Fibroblast of skin of scalp (primary cell): ENCODE measurements around the gene RNF207.

Source experiments
- DNase-seq: peaks from one replicate; pipeline ENCODE4 v3.0.0-alpha.2; 2013

RNF207 gene

GRCh38 chr1:6234502-6235295 is 28.8 kb downstream of the RNF207 start:
- DNase-seq, result peak; percentile 27

GRCh38 chr1:6235296-6235677 is 29.4 kb downstream of the RNF207 start:
- no peak for DNase-seq

GRCh38 chr1:6237093-6237492 is 31.2 kb downstream of the RNF207 start:
- DNase-seq, result no peak

GRCh38 chr1:6239213-6239752 is 33.4 kb downstream of the RNF207 start:
- DNase-seq, result no peak

GRCh38 chr1:6239950-6240768 is 34.2 kb downstream of the RNF207 start:
- peak; percentile 47 for DNase-seq

- DNase-seq, result no peak
These were observed 35.4 kb downstream of the RNF207 start for GRCh38 chr1:6241107-6241886.

- DNase-seq, result no peak
These were observed 36.2 kb downstream of the RNF207 start for GRCh38 chr1:6241887-6242740.

GRCh38 chr1:6243053-6243834 is 37.3 kb downstream of the RNF207 start:
- DNase-seq, result no peak

GRCh38 chr1:6243993-6244392 is 38.1 kb downstream of the RNF207 start, which contains the start of gene HES3:
HES3 (plus strand) TSS chr1:6244179; CDS start chr1:6244366, 187 bp downstream.
- DNase-seq, result no peak

- no peak for DNase-seq
These were observed 38.6 kb downstream of the RNF207 start for GRCh38 chr1:6244401-6245049.

GRCh38 chr1:6245086-6245868 is 39.4 kb downstream of the RNF207 start:
- DNase-seq, result peak; percentile 81

GRCh38 chr1:6245869-6246496 is 40.1 kb downstream of the RNF207 start:
- peak; percentile 15 for DNase-seq

- peak; percentile 75 for DNase-seq
These were observed 40.9 kb downstream of the RNF207 start for GRCh38 chr1:6246497-6247467.

GRCh38 chr1:6247651-6248050 is 41.7 kb downstream of the RNF207 start:
- DNase-seq, result no peak

- no peak for DNase-seq
These were observed 42.4 kb downstream of the RNF207 start for GRCh38 chr1:6248161-6248776.

- DNase-seq, result peak; percentile 20
These were observed 43.2 kb downstream of the RNF207 start for GRCh38 chr1:6248932-6249738.
